HG03045 (cell line): Measurements from ENCODE around the gene SMAD3.

ENCODE experiments used
- ATAC-seq: cut with Tn5 transposase; IDR thresholded peaks from one replicate; pipeline ENCODE4 v1.9.1; 2021; ENCODE audit warnings: mild to moderate bottlenecking, moderate library complexity; ENCODE audit not compliant: unreplicated experiment

Gene SMAD3

GRCh38 chr15:67192185-67192820 lies 126.9 kb downstream of the SMAD3 start:
- no peak for ATAC-seq

GRCh38 chr15:67193223-67193990 lies 128.0 kb downstream of the SMAD3 start:
- no peak for ATAC-seq

- ATAC-seq: no peak
These were observed 129.0 kb downstream of the SMAD3 start for GRCh38 chr15:67194171-67195114.

- ATAC-seq: no peak
These were observed 129.9 kb downstream of the SMAD3 start for GRCh38 chr15:67195305-67195704.

- no peak for ATAC-seq
These were observed 130.8 kb downstream of the SMAD3 start for GRCh38 chr15:67196222-67196621.

- ATAC-seq: no peak
These were observed 131.4 kb downstream of the SMAD3 start for GRCh38 chr15:67196672-67197363.

GRCh38 chr15:67197364-67197695 lies 131.9 kb downstream of the SMAD3 start:
- ATAC-seq: no peak

- no peak for ATAC-seq
These were observed 132.9 kb downstream of the SMAD3 start for GRCh38 chr15:67198157-67198754.

GRCh38 chr15:67199391-67199790 lies 134.0 kb downstream of the SMAD3 start:
- no peak for ATAC-seq

GRCh38 chr15:67199881-67200763 lies 134.7 kb downstream of the SMAD3 start:
- no peak for ATAC-seq

- no peak for ATAC-seq
These were observed 135.7 kb downstream of the SMAD3 start for GRCh38 chr15:67201136-67201535.

- ATAC-seq: no peak
These were observed 136.7 kb downstream of the SMAD3 start for GRCh38 chr15:67202091-67202490.

GRCh38 chr15:67202991-67203390 lies 137.6 kb downstream of the SMAD3 start:
- ATAC-seq: no peak

GRCh38 chr15:67207555-67208207 lies 142.3 kb downstream of the SMAD3 start:
- no peak for ATAC-seq

- no peak for ATAC-seq
These were observed 143.0 kb downstream of the SMAD3 start for GRCh38 chr15:67208396-67208795.

GRCh38 chr15:67210555-67211168 lies 145.3 kb downstream of the SMAD3 start:
- ATAC-seq: no peak

- no peak for ATAC-seq
These were observed 147.4 kb downstream of the SMAD3 start for GRCh38 chr15:67212684-67213367.

GRCh38 chr15:67215102-67215501 lies 149.7 kb downstream of the SMAD3 start:
- no peak for ATAC-seq
